HG03175 (cell line): ENCODE measurements around the gene TSPAN14.

Source experiments
- ATAC-seq: cut with Tn5 transposase; IDR thresholded peaks from one replicate; pipeline ENCODE4 v1.9.1; 2021; ENCODE audit warnings: mild to moderate bottlenecking, moderate library complexity; ENCODE audit not compliant: unreplicated experiment

The TSPAN14 gene

DNA sequence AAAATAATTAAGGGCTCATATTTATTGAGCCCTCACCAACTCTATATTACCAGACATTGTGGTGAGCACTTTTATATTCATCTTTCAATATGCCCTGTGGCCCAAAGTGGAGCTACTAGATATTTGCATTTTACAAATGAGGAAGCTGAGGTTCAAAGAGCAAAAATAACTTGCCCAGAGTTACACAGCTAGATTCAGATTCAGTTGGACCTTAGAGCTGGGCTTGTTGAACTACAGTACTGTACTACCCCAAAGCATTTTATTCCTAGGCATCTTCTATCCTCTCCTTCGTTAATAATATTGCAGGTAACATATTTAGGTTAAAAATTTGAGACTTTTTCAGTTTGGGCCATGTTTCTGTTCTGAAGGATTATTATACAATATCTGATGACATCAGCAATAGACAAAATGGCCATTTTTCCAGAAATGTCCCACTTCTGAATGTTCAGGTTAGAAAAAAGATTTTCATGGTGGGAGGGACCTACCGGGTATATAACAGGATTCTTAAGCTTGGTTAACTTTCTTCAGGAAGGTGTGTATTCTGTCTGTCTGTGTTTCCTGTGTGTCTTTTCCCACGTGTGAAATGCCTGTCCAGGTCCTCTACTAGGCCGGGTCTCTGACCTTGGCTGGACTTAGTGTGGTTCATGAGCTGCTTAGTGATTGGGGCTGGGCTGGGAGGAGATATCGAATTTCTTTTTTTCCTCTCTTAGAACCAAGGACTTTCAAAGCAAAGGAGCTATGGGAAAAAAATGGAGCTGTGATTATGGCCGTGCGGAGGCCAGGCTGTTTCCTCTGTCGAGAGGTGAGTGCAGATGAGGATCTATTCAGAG lies 32.2 kb upstream of the TSPAN14 start:
- ATAC-seq, result peak; percentile 93

DNA sequence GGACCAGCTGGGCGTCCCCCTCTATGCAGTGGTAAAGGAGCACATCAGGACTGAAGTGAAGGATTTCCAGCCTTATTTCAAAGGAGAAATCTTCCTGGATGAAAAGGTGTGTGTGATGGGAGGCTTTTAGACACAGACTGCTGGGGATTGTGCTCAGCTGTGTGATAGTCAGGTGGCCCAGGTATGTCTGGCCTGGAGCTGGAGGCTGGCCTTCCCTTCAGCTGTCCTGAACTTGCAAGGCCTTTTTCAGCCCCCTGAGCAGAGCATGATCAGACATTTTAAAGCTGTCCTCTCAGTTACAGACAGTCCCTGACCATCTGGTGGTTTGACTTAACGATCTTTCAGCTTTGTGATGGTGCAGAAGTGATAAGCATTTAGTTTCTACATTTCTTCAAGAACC lies 28.2 kb upstream of the TSPAN14 start:
- no peak for ATAC-seq

DNA sequence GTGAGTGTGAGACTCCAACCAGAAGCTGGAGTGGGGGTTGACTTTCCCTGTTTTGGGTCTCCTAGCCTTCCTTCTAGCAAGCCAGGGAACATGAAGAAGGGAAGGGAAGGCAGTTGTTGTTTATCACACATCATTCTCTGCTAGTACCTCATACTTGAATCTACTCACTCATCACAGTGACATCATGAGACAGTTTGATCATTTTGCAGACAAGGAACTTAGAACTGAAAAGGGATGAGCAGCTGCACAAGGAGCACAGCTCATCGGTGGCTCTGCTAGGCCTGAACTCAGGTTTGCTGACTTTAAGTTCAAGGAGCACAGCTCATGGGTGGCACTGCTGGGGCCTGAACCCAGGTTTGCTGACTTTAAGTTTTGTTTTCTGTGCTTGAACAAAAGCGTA lies 26.6 kb upstream of the TSPAN14 start:
- ATAC-seq, result no peak

DNA sequence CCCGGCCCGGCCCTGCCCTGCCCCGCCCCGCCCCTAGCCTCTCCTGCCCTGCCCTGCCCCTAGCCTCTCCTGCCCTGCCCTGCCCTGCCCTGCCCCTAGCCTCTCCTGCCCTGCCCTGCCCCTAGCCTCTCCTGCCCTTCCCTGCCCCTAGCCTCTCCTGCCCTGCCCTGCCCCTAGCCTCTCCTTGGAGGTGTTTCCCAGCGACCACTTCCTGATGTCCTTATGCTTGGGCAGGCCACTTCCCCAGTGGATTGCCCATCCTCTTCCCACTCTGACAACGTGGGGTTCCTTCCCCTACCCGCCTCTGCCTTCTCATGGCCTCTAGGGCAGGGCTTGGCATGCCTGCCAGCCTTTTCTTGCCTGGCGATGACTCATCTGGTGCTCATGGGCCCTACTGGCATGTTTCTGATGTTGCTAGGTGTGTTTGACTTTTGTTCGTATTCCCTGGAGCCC lies 24.6 kb upstream of the TSPAN14 start:
- no peak for ATAC-seq

DNA sequence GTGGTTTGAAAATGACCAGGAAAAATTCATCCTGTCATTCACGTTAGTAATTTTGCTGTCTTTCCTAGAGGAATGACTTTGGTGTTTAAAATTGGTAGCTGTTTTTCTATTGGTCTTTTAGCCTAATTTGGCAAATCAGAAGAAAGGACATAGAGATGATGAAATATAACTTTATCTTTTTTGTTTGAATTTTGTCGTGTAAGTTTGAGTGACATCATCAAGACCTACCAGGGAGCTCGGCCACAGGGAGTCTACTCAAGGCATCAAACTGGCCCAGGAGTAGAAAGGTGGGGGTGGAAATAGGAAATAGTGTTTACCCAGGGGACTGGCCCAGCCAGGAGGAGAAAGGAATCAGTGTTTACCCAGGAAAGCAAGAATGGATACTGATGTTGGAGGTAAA lies 21.0 kb upstream of the TSPAN14 start:
- no peak for ATAC-seq

DNA sequence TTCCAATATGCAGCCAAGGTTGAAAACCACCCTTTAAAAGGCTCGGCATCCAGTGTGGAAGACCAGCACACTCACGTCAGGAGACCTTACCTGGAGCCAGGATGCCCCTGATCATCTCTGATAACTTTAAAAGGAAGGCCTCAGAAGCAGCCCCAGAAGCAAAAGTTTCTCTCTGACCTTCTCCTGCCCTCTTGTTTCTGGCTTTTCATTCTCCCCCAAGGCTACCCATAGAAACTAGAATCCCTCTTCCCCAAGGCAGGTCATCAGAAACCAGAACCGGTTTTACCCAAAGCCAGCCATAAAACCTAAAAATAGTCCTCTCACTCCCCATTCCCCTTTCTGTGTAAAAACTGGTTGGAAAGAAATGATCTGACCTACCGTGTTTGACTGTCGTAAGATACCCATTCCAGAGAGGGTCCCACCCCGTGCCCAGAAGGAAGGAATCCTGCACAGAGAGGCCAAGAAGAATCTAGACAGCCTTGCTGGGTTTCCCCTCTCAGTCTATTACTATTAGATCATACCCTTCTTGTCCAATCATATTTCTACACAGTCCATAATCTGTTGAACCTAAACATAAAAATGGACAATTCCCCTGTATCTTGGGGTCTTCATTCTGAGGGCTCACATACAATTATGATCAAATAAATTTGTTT lies 17.5 kb upstream of the TSPAN14 start:
- no peak for ATAC-seq

DNA sequence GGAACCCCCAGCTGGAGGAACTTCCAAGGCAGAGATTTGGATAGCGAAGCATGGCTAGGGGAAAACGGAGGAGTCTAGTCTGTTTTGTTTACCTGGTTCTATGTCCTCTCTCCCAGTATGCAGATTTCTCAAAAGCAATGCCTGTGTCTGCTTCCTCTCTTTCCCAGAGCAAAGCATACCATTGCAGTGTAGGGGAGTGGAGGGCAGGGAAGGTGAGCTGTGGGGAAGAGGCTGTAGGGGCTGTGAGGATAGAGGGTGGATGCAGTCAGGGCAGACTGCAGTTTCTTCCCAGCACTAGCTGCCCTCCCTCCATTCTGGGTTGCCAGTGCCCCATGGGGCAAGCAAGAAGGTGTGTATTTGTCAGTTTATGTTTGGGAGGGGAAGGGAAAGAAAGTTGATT lies 16.9 kb upstream of the TSPAN14 start:
- no peak for ATAC-seq

DNA sequence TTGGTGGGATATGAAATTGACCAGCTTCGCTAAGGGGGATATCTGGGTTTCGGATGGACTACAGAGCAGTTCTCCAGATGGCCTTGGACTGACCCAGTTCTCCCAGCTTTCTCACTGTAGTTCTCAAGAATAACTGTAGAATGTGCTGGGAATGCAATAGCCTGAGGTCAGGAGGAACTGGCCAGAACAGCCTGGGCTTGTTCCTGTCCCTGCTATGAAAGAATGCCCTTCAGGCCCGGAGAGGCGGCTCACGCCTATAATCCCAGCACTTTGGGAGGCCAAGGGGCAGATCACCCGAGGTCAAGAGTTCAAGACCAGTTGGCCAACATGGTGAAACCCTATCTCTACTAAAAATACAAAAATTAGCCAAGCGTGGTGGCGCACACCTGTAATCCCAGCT lies 12.3 kb upstream of the TSPAN14 start:
- ATAC-seq, result no peak

DNA sequence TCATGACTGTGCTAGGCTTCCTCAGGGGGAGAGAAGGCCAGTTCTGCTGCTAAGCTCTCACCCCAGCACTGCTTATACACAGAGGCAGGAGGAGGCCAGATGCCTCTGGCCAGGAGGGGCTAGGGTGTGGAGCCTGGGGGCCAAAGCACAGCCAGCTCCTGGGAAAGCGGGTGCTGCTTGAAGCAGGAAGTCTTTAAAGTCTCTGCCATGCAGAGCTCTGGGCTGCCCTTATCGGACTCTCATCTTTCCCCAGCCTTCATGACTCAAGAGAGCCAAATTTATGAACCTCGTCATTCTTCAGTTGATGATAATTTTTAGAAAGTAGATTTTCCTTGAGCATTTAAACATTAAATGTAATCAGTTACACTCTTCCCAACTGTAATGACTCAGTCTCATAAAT lies 11.2 kb upstream of the TSPAN14 start:
- ATAC-seq, result no peak

DNA sequence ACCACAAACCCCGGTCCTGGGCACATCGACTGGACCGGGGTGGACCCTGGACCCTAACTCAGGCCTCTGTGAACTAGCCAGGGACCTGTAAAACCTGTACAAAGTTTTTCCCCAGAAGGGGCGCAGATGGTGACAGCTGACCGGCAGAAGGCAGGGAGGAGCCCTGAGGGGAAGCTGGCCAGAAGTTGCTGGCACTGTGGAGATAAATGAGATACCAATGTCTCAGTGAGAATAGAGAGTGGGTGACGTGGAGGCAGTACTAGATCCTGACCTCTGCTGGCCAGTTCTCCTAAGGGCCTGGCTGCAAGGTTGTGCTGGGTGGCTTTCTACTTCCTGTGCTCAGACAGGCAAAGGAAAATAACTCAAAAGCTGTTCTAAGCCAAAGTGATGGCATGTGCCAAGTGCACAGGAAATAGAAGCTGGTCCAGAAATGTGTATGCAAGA lies 10.6 kb upstream of the TSPAN14 start:
- peak; percentile 53 for ATAC-seq

DNA sequence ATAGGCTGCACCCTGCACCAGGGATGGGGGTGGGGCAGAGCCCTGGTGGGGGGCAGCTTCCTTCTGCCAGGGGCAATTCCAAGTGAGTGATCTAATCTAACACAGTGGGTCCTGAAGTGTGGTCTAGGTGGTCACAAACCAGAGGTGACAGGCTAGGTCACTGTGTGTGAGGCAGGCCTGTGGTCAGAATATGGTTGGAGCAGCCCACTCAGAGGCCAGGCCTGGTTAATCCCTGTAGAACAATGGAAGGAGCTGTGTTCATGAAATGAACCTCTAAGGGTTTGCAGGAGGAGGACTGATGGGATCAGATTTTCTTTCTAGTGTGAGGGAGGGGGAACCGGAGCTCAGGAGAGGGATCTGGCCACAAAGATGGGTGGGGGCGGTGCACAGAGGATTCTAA lies 10.0 kb upstream of the TSPAN14 start:
- ATAC-seq, result peak; percentile 4

DNA sequence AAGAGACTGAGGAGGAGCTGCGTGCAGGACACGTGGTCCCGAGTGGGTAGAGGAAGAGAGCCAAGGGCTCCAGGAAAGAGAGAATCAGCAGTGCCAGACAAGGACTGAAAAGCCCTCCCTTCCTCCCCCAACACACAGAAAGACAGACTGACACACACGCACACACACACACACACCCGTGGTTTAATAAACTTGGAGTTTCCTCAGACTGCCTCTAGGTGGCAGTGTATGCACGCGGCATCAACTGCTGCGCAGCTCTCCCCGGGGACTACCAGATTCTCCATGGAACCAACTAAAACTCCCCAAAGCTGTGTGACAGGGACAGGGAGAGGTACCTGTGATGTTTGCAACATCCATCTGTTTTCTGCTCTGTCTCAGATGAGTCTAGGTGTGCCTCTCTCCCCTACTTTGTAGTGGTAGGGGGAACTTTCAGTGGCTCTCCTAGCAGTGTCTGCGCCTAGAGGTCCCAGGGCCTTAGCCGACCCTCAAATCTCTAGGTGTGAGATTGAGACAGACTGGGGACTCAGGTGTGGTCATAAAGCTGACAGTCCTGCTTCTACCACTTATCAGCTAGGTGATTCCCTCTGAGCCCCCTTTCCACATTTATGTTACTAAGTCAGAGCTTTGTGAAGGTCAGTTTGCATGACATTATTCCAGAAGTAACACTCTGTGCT lies 9.3 kb upstream of the TSPAN14 start:
- ATAC-seq, result peak; percentile 76

DNA sequence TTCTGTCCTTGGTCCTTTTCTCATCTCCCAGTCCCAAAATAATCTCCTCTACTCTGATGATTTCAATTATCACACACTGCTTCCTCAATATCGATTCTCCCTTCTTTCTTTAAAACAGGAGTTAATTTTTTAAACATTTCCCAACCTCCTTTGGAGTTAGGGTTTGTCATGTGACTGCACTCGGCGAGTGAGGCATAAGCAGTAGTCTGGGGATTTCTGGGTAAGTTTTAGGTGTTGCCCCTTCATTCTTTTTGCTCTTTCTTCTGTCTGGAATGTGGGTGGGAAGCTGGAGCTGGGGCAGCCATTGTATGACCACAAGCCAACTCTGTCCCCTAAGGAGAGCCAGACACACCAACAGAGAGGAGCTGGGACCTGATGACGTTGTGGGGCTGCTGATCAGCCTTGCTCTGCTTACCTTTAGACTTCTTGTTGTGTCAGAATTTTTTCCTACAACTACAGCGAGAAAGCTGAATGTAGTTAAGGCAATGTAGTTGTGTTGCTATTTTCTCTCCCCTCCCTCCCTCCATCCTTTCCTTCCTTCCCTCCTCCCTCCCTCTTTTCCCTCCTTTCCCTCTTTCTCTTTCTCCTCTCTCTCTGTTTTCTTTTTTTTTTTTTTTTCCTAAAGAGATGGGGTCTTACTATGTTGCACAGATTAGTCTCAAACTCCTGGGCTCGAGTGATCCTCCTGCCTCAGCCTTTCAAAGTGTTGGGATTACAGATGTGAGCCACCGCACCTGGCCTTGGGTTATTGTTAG lies 6.5 kb upstream of the TSPAN14 start:
- no peak for ATAC-seq

DNA sequence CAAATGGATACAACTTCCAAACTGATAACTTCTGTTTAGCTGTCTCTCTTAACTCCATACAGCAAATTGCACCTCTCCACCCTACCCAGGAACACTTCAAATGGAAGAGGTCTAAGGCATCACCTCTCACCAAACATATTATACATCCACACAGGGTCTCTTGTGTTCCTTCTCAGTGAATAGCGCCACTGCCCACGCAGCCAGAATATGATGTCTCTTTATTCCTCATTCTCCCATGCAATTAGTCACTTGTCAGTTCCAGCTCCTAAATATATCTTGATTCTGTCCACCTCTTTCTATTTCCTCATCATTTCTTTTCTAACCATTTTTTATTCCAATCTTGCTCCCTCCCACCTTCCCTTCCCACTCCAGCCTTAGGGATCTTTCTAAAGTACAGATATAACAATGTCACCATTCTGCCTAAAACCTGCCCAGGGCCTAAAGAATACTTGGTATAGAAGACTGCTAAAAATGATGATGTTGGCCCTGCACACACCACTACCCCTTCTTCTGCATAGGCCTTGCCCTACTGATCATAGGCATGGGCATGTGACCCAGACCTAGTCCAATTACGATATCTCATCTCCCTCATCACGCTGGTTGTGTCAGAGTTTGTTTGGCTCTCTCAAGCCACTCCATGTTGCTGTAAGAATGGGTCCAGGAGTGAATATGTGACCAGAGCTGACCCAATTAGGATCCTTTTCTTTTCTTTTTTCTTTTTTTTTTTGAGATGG lies 5.7 kb upstream of the TSPAN14 start:
- no peak for ATAC-seq

DNA sequence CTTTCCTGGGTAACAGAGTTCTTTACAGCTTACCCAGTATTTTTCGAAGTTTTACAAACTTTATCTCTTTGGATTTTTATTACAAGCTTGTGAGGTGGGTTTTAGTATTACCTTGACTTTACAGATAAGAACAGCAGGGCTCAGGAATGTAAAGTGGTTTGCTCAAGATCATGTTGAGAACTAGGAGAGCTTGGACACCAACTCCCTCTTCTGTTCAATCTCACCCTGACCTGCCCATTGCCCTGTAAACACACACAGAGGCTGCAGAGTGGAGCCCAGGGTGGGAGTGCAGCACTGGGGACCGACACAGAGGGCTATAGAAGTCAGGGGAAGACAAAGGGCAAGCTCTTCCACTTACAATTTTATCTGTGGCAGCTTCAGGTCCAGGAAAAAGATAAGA lies 4.6 kb upstream of the TSPAN14 start:
- ATAC-seq, result no peak

DNA sequence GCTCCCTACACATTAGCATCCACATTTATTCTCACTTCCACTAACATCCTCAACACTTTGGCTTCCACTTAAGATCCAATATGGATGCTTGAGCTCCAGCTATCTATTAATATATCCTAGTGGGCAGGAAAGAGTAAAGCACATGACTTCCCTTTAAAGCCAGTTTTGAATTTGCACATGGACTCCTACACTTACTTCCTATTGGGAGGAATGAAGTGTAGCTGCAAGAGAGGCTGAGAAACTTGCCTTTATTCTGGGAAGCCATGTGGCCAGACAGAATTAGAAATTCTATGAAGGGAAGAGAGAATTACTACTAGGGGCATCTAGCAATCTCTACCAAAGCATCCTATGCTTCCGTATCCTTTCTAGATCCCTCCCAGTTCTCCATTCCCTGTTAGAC lies 3.0 kb upstream of the TSPAN14 start:
- no peak for ATAC-seq

DNA sequence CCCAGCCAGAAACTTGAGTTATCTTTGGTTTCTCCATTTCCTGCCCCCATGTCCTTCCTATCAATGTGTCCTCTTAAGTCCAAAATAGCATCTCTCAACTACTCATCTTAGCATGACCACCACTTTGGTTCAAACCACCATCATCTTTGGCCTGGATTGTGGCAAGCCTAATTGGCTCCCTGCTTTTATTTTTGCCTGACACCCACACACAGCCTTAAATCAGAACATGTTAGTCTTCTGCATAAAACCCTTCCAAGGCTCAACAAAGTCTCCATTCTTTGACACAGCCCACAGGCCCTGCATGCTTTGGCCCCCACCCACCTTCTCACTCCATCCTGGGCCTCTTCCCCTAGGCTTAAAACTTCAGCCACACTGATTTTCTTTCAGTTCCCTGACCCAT lies 2.0 kb upstream of the TSPAN14 start:
- ATAC-seq, result no peak

DNA sequence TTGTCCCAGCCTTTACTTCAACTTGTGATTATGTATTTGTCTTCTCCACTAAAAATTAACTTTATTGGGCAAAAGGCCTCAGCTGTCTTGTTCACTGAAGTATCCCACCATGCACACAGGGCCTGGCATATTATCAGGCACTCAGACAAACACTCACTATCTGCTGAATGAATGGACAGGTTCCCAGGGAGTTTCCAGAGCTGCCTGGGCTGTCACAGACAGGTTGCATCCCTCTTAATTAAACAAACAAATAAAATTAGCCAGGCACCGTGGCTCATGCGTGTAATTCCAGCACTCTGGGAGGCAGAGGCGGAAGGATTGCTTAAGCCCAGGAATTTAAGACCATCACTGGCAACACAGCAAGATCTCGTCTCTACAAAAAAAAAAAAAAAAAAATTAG lies 1.5 kb upstream of the TSPAN14 start:
- no peak for ATAC-seq

DNA sequence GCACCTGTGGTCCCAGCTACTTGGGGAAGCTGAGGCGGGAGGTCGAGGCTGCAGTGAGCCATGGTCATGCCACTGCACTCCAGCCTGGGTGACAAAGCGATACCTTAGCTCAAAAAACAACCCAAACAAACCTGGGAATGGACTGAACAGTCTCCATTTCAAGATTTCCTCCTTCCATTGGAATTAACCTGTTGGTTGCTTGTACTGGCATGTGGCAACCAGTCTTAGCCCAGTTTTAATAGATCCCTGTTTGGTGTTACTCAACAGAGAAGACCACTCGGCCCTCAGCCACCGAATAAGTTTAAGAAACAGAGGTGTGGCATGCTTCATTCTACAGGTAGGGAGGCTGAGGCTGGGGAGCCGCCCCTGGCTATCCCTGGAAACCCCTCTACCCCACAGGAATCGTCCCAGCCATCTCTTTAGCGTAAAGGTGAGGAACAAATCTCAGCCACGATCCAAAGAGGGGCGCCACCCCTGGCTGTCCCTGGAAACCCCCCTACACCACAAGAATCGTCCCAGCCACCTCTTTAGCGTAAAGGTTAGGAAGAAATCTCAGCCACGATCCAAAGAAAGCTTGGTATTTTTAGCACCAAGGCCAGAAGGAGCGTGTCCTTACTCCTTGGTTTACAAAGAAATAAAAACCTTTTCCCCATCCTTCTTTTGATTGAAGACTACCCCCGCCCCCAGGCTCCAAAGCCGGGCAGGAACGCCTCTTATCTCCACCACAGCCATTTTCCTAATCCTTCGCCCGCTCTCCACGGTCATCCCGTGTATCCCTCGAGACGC lies 861 bp upstream of the TSPAN14 start:
- ATAC-seq, result no peak
